Measurements from ENCODE around the gene GPC6. TPM values are rescaled to one million over a fixed set of nuclear protein-coding genes. Genes with fewer than 3 reads are reported as not detected.

GPC6 gene
- total RNA-seq, 1 donor from 2014 or later, result 8.4 TPM

GRCh38 chr13:94236132-94236531 lies 1009.5 kb downstream of the GPC6 start:
- no peak overlapping the region for H3K4me3 ChIP-seq
- no peak for TF ChIP-seq CTCF (IDR thresholded peaks at IDR 0.05)
- H3K36me3 ChIP-seq, result no peaks in the 10 kb centered on the region
- no peak for DNase-seq
- ATAC-seq, result no peak
- H3K27ac ChIP-seq, result no peak overlapping the region
- intact Hi-C loops (cut with DNase I), result no loop called here
- H3K4me1 ChIP-seq, result no peaks in the 10 kb centered on the region
- H3K9me3 ChIP-seq, result no peaks in the 10 kb centered on the region
- no peaks in the 10 kb centered on the region for H3K27me3 ChIP-seq

- Histone ChIP-seq H3K4me1 (no peaks in the 10 kb centered on the region), H3K27me3 (no peaks in the 10 kb centered on the region), H3K4me3 (no peak overlapping the region), H3K27ac (no peak overlapping the region), H3K9me3 (no peaks in the 10 kb centered on the region), H3K36me3 (no peaks in the 10 kb centered on the region)
- TF ChIP-seq CTCF (IDR thresholded peaks at IDR 0.05), result no peak
- ATAC-seq, result no peak
- DNase-seq, result no peak
- intact Hi-C loops (cut with DNase I), result no loop called here
Observed at GRCh38 chr13:94236872-94237271, 1010.3 kb downstream of the GPC6 start.

GRCh38 chr13:94239135-94239534 lies 1012.5 kb downstream of the GPC6 start:
- no peaks in the 10 kb centered on the region for H3K27me3 ChIP-seq
- intact Hi-C loops (cut with DNase I), result no loop called here
- no peak for TF ChIP-seq CTCF (IDR thresholded peaks at IDR 0.05)

GRCh38 chr13:94242554-94242953 lies 1015.9 kb downstream of the GPC6 start:
- Histone ChIP-seq H3K36me3 (no peaks in the 10 kb centered on the region), H3K27ac (no peak overlapping the region), H3K4me3 (no peak overlapping the region), H3K4me1 (no peaks in the 10 kb centered on the region), H3K27me3 (no peaks in the 10 kb centered on the region), H3K9me3 (peaks cover 6% of the 10 kb centered on the region)
- DNase-seq, result no peak
- no peak for ATAC-seq
- TF ChIP-seq CTCF (IDR thresholded peaks at IDR 0.05), result no peak
- intact Hi-C loops (cut with DNase I), result no loop called here

More at GRCh38 chr13:94239135-94239534, 1012.5 kb downstream of the GPC6 start:
- Histone ChIP-seq H3K4me3 (no peak overlapping the region), H3K4me1 (no peaks in the 10 kb centered on the region), H3K27ac (no peak overlapping the region), H3K36me3 (no peaks in the 10 kb centered on the region), H3K9me3 (no peaks in the 10 kb centered on the region)
- no peak for DNase-seq
- ATAC-seq, result peak; percentile 72

- no peak overlapping the region for H3K27ac ChIP-seq
- no peak for DNase-seq
- H3K4me1 ChIP-seq, result no peaks in the 10 kb centered on the region
- no peaks in the 10 kb centered on the region for H3K36me3 ChIP-seq
- ATAC-seq, result no peak
- H3K4me3 ChIP-seq, result no peak overlapping the region
- TF ChIP-seq CTCF (IDR thresholded peaks at IDR 0.05), result no peak
- intact Hi-C loops (cut with DNase I), result no loop called here
- H3K27me3 ChIP-seq, result no peaks in the 10 kb centered on the region
- peaks cover 6% of the 10 kb centered on the region for H3K9me3 ChIP-seq
Observed at GRCh38 chr13:94243551-94243950, 1016.9 kb downstream of the GPC6 start.

- Histone ChIP-seq H3K4me3 (no peak overlapping the region), H3K27me3 (no peaks in the 10 kb centered on the region), H3K27ac (no peak overlapping the region), H3K4me1 (no peaks in the 10 kb centered on the region), H3K36me3 (no peaks in the 10 kb centered on the region), H3K9me3 (peaks cover 6% of the 10 kb centered on the region)
- ATAC-seq, result no peak
- intact Hi-C loops (cut with DNase I), result no loop called here
- no peak for DNase-seq
- TF ChIP-seq CTCF (IDR thresholded peaks at IDR 0.05), result no peak
Observed at GRCh38 chr13:94246495-94246894, 1019.9 kb downstream of the GPC6 start.

Measured in upper lobe of right lung (tissue), 1 donor.